NCI-H1092 (cell line): ENCODE results near the gene RMI1.
"Not testable (repeated sequence)": the region's sequence is repeated elsewhere in the genome, so short reads cannot be mapped to it uniquely, and the experiment has no call there.

Experiments used
- DNase-seq: peaks from one replicate; lab custom pipeline; 2025; lab: John Stamatoyannopoulos, UW

Gene RMI1

DNA sequence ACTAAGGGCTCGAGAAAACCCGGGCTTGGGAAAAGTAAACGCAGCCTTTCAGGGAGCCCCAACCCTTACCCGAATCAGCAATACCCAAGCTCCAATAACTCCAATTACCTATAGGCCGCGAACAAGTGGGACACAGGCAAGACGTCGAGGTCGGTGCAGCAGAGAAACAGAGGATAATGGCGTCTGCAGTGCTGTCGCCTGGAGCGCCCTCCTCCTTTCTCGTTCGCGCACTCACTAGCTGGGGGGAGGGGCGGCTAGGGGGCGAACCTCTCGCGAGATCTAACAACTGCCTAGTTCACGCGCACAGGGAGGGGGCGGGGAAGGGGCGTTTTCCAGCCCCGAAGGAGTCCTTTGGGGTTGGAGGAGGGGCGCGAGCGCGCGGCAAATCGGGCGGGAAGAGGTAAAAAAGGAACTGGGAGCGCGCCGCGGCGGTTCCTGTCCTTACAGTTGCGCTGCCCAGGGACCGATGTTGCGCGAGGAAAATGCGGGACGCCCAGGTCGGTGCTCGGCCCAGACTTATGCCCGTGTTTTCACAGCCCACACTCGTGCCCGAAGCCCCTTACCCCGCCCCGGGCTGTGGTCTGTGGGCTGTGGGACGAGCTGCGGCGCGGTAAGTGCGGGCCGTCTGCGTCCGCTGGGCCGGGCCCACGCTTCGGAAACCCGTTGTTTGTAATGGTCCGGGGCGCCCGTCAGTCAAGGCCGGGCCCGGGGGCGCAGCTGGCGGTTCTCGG, at the start of gene RMI1:
Gene RMI1, plus strand, starts transcription at position 411 of the 731 bp plus-strand sequence. CDS start 20,182 bp downstream, outside the sequence.
- peak; percentile 99 for DNase-seq

DNA sequence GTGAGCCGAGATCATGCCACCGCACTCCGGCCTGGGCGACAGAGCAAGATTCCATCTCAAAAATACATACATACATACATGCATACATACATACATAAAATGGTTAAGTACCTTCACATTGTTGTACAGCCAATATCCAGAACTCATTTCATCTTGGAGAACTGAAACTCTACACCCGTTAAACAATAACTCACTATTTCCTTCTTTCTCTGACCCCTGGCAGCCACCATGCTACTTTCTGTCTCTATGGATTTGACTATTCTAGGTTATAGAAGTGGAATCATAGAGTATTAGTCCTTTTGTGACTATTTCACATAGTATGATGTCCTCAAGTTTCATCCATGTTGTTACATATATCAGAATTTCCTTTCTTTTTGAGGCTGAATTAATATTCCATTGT, 49.7 kb upstream of the RMI1 start:
- no peak for DNase-seq

DNA sequence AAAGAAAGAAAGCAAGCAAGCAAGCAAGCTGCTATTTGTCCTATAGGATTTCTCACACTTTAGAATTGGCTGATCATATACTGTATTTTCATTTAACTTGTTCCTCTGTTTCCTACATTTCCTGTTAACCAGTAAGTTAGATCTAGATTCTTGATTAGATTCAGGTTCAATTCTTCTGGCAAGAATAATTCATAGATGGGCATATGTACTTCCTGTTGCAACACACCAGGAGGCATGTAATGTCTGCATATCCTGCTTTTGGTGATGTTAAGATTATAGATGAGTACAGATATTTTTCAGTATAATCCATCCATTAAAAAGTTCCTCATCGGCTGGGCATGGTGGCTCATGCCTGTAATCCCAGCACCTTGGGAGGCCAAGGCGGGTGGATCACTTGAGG, 48.6 kb upstream of the RMI1 start:
- DNase-seq, result no peak

- DNase-seq, result no peak
These were observed 47.8 kb upstream of the RMI1 start for GRCh38 chr9:83932851-83933250.

DNA sequence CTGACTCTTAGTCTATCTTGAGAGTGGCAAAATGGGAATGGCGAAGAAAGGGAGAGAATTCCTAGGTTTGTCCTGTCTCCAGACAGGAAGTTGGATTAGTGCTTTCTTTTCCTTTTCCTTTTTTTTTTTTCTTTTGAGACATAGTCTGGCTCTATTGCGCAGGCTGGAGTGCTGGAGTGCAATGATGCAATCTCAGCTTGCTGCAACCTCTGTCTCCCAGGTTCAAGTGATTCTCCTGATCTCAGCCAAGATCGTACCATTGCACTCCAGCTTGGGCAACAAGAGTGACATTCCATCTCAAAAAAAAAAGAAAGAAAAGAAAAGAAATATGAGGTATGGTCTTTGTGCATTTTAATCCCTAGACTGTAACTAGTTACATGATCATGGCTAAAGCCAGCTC, 46.8 kb upstream of the RMI1 start:
- DNase-seq, result no peak

GRCh38 chr9:83934569-83935275, 45.9 kb upstream of the RMI1 start:
- no peak for DNase-seq

GRCh38 chr9:83935276-83935935, 45.2 kb upstream of the RMI1 start:
- DNase-seq, result no peak

DNA sequence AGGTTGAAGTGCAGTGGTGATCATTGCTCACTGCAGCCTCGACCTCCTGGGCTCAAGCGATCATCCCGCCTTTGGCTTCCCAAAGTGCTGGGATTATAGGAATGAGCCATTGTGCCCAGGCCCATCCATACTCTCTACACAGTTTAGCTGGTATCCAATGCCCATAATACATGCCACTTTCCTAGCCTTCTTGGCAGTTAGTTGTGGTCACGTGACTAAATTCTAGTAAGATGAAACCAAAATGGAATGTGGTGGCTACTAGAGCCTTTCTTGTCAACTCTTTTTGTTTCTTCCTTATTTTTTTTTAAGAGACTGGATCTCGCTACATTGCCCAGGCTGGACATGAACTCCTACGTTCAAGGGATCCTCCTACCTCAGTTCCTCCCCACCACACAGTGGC, 44.1 kb upstream of the RMI1 start:
- no peak for DNase-seq

- DNase-seq, result peak; percentile 69
These were observed 42.6 kb upstream of the RMI1 start for GRCh38 chr9:83937861-83938455.

- no peak for DNase-seq
These were observed 39.9 kb upstream of the RMI1 start for GRCh38 chr9:83940590-83941303.

GRCh38 chr9:83948096-83948495, 32.5 kb upstream of the RMI1 start:
- DNase-seq, result not testable (repeated sequence)

DNA sequence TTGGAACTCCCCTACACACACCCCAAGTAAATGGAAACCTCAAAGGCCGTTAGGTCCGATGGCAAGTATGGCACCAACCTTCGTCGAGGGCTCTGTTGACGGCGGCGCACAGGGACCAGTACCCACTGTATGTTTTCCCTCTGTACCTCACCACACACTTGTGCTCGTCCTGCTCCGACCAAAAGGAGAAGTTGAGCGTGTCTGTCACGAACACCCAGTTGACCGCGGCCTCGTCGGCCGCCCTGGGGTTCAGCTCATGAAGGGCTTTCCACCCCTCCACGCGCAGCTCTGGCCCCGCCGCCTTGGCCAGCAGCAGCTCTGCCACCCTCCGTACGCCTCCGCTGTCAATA, 24.5 kb upstream of the RMI1 start:
- no peak for DNase-seq

- peak; percentile 67 for DNase-seq
These were observed 24.0 kb upstream of the RMI1 start for GRCh38 chr9:83956436-83957247.

- no peak for DNase-seq
These were observed 23.4 kb upstream of the RMI1 start for GRCh38 chr9:83957248-83957513.

DNA sequence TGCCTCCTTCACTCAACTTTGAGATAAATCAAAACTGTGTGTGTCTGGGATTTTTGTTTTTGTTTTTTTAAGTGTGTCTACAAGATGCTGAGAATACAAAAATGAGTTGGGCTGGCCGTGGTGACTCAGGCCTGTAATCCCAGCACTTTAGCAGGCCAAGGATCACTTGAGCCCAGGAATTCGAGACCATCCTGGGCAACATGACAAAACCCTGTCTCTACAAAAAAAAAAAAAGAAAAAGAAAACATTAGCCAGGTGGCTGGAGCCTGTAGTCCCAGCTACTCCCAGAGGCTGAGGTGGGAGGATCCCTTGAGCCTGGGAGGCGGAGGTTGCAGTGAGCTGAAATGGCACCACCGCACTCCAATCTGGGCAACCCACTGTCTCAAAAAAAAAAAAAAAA, 21.5 kb upstream of the RMI1 start:
- no peak for DNase-seq

- no peak for DNase-seq
These were observed 19.6 kb upstream of the RMI1 start for GRCh38 chr9:83960991-83961390.

GRCh38 chr9:83962165-83962564, 18.4 kb upstream of the RMI1 start:
- no peak for DNase-seq

DNA sequence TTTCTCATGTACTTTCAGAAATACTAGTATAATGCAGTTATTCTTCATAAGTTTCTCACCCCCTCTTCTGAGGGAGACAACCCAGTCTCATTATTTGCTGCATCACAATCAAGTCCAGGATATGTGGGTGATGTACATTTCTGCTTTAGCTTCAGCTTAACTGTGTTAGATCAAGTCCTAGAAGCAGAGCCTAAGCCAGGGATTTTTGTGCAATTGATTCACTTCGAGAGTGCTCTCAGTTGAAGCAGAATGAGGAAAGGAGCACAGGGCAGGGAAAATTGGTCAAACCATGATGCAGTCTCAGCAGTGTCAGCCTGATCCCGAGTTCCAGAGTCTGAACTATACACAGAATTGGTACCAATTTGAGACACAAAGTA, 15.6 kb upstream of the RMI1 start:
- no peak for DNase-seq

GRCh38 chr9:83965350-83966208, 15.0 kb upstream of the RMI1 start:
- no peak for DNase-seq

- DNase-seq, result no peak
These were observed 14.4 kb upstream of the RMI1 start for GRCh38 chr9:83966209-83966582.

- no peak for DNase-seq
These were observed 13.5 kb upstream of the RMI1 start for GRCh38 chr9:83967073-83967472.
